ENCODE measurements around the gene ENTPD2.
"Not testable (repeated sequence)": the region's sequence is repeated elsewhere in the genome, so short reads cannot be mapped to it uniquely, and the experiment has no call there.

Gene ENTPD2

GRCh38 chr9:137015976-137016375, 37.9 kb downstream of the ENTPD2 start:
- no peak for DNase-seq (ENCODE audit: low read depth)

GRCh38 chr9:137015540-137015930, 38.3 kb downstream of the ENTPD2 start:
- no peak for DNase-seq (ENCODE audit: low read depth)

GRCh38 chr9:137014776-137015539, 38.9 kb downstream of the ENTPD2 start:
- DNase-seq (ENCODE audit: low read depth), result no peak

GRCh38 chr9:137014166-137014565, 39.7 kb downstream of the ENTPD2 start:
- DNase-seq (ENCODE audit: low read depth), result no peak

- DNase-seq (ENCODE audit: low read depth), result no peak
Measured at GRCh38 chr9:137013571-137013940, 40.3 kb downstream of the ENTPD2 start.

GRCh38 chr9:137012694-137013570, 40.9 kb downstream of the ENTPD2 start:
- DNase-seq (ENCODE audit: low read depth), result no peak

GRCh38 chr9:137011907-137012675, 41.8 kb downstream of the ENTPD2 start:
- DNase-seq (ENCODE audit: low read depth), result no peak

- DNase-seq (ENCODE audit: low read depth), result no peak
Measured at GRCh38 chr9:137011156-137011555, 42.7 kb downstream of the ENTPD2 start.

GRCh38 chr9:137009938-137010732, 43.7 kb downstream of the ENTPD2 start:
- DNase-seq (ENCODE audit: low read depth), result no peak

- DNase-seq (ENCODE audit: low read depth), result no peak
Measured at GRCh38 chr9:137009217-137009616, 44.6 kb downstream of the ENTPD2 start.

- no peak for DNase-seq (ENCODE audit: low read depth)
Measured at GRCh38 chr9:137008312-137008711, 45.5 kb downstream of the ENTPD2 start.

GRCh38 chr9:137007816-137008270, 46.0 kb downstream of the ENTPD2 start:
- no peak for DNase-seq (ENCODE audit: low read depth)

GRCh38 chr9:137007108-137007815, 46.6 kb downstream of the ENTPD2 start:
- DNase-seq (ENCODE audit: low read depth), result no peak

- no peak for DNase-seq (ENCODE audit: low read depth)
Measured at GRCh38 chr9:137006116-137007003, 47.5 kb downstream of the ENTPD2 start.

- not testable (repeated sequence) for DNase-seq (ENCODE audit: low read depth)
Measured at GRCh38 chr9:137004285-137004684, 49.6 kb downstream of the ENTPD2 start.

GRCh38 chr9:137002646-137003041, 51.2 kb downstream of the ENTPD2 start:
- DNase-seq (ENCODE audit: low read depth), result no peak

GRCh38 chr9:137001857-137002645, 51.8 kb downstream of the ENTPD2 start:
- no peak for DNase-seq (ENCODE audit: low read depth)

GRCh38 chr9:137000177-137000930, 53.5 kb downstream of the ENTPD2 start:
- no peak for DNase-seq (ENCODE audit: low read depth)
